ENCODE results near the gene PTPN11.

DNA sequence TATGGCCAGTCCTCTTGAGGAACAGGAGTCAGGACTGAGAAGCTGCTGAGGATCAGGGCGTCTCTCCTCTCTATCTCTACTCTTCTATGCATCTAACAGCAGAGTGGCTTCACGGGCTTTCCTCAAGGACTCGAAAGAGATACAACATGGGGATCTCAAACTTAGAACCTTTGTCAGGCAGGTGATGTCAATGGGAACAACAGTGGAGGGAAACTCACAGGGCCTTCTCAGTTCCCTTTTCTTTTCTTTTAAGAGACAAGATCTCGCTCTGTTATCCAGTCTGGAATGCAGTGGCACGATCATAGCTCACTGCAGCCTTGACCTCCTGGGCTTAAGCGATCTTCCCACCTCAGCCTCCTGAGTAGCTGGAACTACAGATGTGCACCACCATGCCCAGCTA lies 127.6 kb downstream of the PTPN11 start:
- TF ChIP-seq EZH2phosphoT487 (IDR thresholded peaks at IDR 0.05; ENCODE audit: insufficient read depth, low read depth) (no peak), EZH2 (IDR thresholded peaks at IDR 0.05; ENCODE audit: insufficient read depth, poor library complexity, severe bottlenecking) (no peak)
